ENCODE results near the gene GNG7. TPM values are rescaled to one million over a fixed set of nuclear protein-coding genes. Genes with fewer than 3 reads are reported as not detected.
"Not testable (repeated sequence)": the region's sequence is repeated elsewhere in the genome, so short reads cannot be mapped to it uniquely, and the experiment has no call there.

GNG7 gene
- total RNA-seq, 4 donors from 2014 or later: 2.1 to 4.3 (median 3.0) TPM

DNA sequence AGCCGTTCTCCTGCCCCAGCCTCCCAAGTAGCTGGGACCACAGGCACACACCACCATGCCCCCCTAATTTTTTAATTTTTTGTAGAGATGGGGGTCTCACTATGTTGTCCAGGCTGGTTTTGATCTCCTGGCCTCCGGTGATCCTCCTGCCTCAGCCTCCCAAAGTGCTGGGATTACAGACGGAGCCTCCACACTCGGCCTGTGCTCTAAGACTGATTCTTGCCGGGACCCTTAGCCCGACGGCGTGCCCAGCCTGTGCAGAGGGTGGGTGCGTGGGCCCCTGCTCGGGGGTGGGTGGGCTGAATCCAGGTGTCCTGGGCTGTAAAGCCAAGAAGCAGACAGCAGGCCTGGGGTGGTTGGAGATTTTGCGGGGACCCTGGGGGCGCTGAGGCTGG is 162.2 kb downstream of the GNG7 start:
- 33% methylated on average over 2 of the region's 12 CpGs for WGBS
- no peak for DNase-seq (ENCODE audit: low spot score in 2 of 2)
- no peaks in the 10 kb centered on the region for H3K9me3 ChIP-seq
- H3K4me3 ChIP-seq: peak overlapping the region; percentile 13
- TF ChIP-seq POLR2A (IDR thresholded peaks at IDR 0.05) (no peak), POLR2AphosphoS5 (IDR thresholded peaks at IDR 0.05) (no peak), EP300 (IDR thresholded peaks at IDR 0.05) (no peak)
- TF ChIP-seq, protein P1, sequence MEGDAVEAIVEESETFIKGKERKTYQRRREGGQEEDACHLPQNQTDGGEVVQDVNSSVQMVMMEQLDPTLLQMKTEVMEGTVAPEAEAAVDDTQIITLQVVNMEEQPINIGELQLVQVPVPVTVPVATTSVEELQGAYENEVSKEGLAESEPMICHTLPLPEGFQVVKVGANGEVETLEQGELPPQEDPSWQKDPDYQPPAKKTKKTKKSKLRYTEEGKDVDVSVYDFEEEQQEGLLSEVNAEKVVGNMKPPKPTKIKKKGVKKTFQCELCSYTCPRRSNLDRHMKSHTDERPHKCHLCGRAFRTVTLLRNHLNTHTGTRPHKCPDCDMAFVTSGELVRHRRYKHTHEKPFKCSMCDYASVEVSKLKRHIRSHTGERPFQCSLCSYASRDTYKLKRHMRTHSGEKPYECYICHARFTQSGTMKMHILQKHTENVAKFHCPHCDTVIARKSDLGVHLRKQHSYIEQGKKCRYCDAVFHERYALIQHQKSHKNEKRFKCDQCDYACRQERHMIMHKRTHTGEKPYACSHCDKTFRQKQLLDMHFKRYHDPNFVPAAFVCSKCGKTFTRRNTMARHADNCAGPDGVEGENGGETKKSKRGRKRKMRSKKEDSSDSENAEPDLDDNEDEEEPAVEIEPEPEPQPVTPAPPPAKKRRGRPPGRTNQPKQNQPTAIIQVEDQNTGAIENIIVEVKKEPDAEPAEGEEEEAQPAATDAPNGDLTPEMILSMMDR (IDR thresholded peaks at IDR 0.05): no peak
- no peaks in the 10 kb centered on the region for H3K36me3 ChIP-seq
- H3K27me3 ChIP-seq: no peaks in the 10 kb centered on the region
- peaks cover 51% of the 10 kb centered on the region for H3K4me1 ChIP-seq
- H3K27ac ChIP-seq: peak overlapping the region; percentile 84

GRCh38 chr19:2538096-2538757 is 164.3 kb downstream of the GNG7 start:
- no peaks in the 10 kb centered on the region for H3K27me3 ChIP-seq
- 83% methylated on average over 10 of the region's 10 CpGs for WGBS
- no peaks in the 10 kb centered on the region for H3K36me3 ChIP-seq
- H3K9me3 ChIP-seq: peaks cover 4% of the 10 kb centered on the region
- DNase-seq (ENCODE audit: low spot score in 2 of 2): no peak
- H3K4me1 ChIP-seq: peaks cover 32% of the 10 kb centered on the region
- H3K4me3 ChIP-seq: no peak overlapping the region
- H3K27ac ChIP-seq: no peak overlapping the region
- TF ChIP-seq POLR2AphosphoS5 (IDR thresholded peaks at IDR 0.05): no peak
- TF ChIP-seq, protein P1 (IDR thresholded peaks at IDR 0.05): no peak
- no peak for TF ChIP-seq POLR2A (IDR thresholded peaks at IDR 0.05)
- no peak for TF ChIP-seq EP300 (IDR thresholded peaks at IDR 0.05)

DNA sequence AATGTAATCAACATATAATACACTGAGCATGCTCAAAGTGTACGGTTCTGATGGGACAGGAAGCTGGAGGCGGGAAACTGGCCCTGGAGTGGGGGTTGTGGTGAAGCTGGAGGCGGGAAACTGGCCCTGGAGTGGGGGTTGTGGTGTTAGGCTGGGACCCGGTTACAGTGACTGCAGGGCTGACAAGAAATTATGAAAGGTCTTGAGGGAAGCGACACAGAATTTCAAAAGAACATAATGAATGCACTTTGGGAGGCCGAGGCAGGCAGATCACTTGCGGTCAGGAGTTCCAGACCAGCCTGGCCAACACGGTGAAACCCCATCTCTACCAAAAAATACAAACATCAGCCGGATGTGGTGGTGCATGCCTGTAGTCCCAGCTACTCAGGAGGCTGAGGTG is 164.9 kb downstream of the GNG7 start:
- not testable (repeated sequence) for H3K36me3 ChIP-seq; H3K9me3 ChIP-seq; H3K27ac ChIP-seq; DNase-seq (ENCODE audit: low spot score in 2 of 2); H3K4me3 ChIP-seq; H3K27me3 ChIP-seq
- H3K4me1 ChIP-seq: peaks cover 25% of the 10 kb centered on the region
- 82% methylated on average over 9 of the region's 9 CpGs for WGBS

DNA sequence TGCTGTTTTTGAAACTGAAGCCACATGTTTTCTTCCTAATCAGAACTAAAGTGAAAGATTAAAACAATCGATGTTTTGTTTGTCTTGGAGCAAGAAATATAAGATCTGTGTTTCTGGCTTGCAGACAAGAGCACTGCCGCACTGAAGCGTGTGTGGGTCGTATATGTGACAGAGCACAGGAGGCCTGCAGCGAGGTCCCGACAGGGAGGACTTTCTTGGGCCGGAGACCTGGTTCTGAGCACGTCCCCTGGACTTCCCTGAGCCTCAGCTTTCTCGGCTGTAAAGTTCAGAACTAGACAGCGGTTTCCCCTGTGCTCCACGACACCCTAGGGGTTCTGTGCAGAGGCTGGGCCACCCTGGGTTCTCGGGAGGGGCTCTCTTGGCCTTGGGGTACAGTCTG is 166.0 kb downstream of the GNG7 start:
- TF ChIP-seq EP300 (IDR thresholded peaks at IDR 0.05): no peak
- TF ChIP-seq, protein P1 (IDR thresholded peaks at IDR 0.05): no peak
- TF ChIP-seq POLR2A (IDR thresholded peaks at IDR 0.05): no peak
- TF ChIP-seq POLR2AphosphoS5 (IDR thresholded peaks at IDR 0.05): no peak
- no peak for DNase-seq (ENCODE audit: low spot score in 2 of 2)
- 59% methylated on average over 11 of the region's 12 CpGs for WGBS
- Histone ChIP-seq H3K36me3 (no peaks in the 10 kb centered on the region), H3K27me3 (no peaks in the 10 kb centered on the region), H3K9me3 (peaks cover 4% of the 10 kb centered on the region), H3K27ac (no peak overlapping the region), H3K4me3 (no peak overlapping the region), H3K4me1 (peaks cover 15% of the 10 kb centered on the region)

GRCh38 chr19:2534423-2535013 is 168.0 kb downstream of the GNG7 start:
- no peak overlapping the region for H3K4me3 ChIP-seq
- 65% methylated on average over 2 of the region's 2 CpGs for WGBS
- no peaks in the 10 kb centered on the region for H3K4me1 ChIP-seq
- no peaks in the 10 kb centered on the region for H3K36me3 ChIP-seq
- H3K27ac ChIP-seq: no peak overlapping the region
- TF ChIP-seq EP300 (IDR thresholded peaks at IDR 0.05) (no peak), POLR2AphosphoS5 (IDR thresholded peaks at IDR 0.05) (no peak)
- H3K9me3 ChIP-seq: peaks cover 4% of the 10 kb centered on the region
- H3K27me3 ChIP-seq: no peaks in the 10 kb centered on the region
- DNase-seq (ENCODE audit: low spot score in 2 of 2): no peak

DNA sequence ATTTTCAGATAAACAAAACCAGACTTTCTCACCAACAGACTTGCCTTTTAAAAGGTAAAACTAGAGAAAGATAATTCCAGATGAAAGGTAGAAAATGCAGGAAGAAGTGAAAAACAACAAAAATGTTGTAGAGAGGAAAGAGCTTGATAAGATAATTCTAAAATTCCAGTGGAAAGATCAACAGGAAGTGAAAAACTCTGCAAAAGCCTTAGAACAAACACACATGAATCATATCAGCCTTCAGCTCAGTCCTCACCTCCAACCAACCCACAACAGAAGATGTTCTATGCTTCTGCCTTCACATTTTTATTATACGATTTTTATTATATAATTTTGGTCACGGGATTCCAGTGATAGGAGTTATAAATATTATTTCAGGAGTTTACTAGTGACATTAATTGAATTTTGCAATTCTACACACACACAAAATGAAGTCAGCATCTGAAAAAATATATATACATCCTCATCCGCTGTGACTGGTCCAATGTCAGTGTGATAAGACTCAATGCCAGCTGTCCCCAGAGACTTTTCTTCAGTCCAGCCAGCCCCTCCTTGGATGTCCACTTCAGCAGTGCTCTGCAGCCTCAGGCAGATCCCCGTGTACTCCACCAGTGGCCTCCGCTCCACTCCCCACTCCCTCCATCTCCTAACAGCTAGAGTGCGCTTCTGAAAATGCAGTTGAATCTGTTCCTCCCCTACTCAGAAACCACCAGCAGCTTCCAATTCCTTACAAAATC is 168.6 kb downstream of the GNG7 start:
- Histone ChIP-seq H3K9me3 (peaks cover 4% of the 10 kb centered on the region), H3K4me1 (peaks cover 6% of the 10 kb centered on the region), H3K27me3 (no peaks in the 10 kb centered on the region), H3K36me3 (no peaks in the 10 kb centered on the region), H3K4me3 (no peak overlapping the region), H3K27ac (no peak overlapping the region)
- TF ChIP-seq EP300 (IDR thresholded peaks at IDR 0.05) (no peak), POLR2A (IDR thresholded peaks at IDR 0.05) (no peak), POLR2AphosphoS5 (IDR thresholded peaks at IDR 0.05) (no peak)
- no peak for DNase-seq (ENCODE audit: low spot score in 2 of 2)
- 89% methylated on average over 6 of the region's 6 CpGs for WGBS

All from suprapubic skin (tissue), 4 donors.